Measurements from ENCODE around the gene DSCAML1.

- TF ChIP-seq POLR2A (IDR thresholded peaks at IDR 0.05; ENCODE audit: low read depth, low read length) (no peak), TAF1 (IDR thresholded peaks at IDR 0.05; ENCODE audit: low read depth, low read length) (no peak), POLR2AphosphoS5 (IDR thresholded peaks at IDR 0.05; ENCODE audit: low read depth, low read length) (no peak)
Measured at GRCh38 chr11:117823946-117824420, 27.0 kb upstream of the DSCAML1 start.

Data from GM12891 (cell line).